Measurements from ENCODE around the gene ALG11.
"Not testable (repeated sequence)": the region's sequence is repeated elsewhere in the genome, so short reads cannot be mapped to it uniquely, and the experiment has no call there.

Gene ALG11

GRCh38 chr13:52005841-52006522 lies 6.2 kb upstream of the ALG11 start:
- no peak overlapping the region for H3K4me3 ChIP-seq (ENCODE audit: low read length)
- no peak for TF ChIP-seq ZNF274 (IDR thresholded peaks at IDR 0.05; ENCODE audit: low read depth, low read length)

- no peak overlapping the region for H3K4me3 ChIP-seq (ENCODE audit: low read length)
- no peak for TF ChIP-seq ZNF274 (IDR thresholded peaks at IDR 0.05; ENCODE audit: low read depth, low read length)
Observed at GRCh38 chr13:52006523-52007245, 5.5 kb upstream of the ALG11 start.

GRCh38 chr13:52009946-52010345 lies 2.3 kb upstream of the ALG11 start:
- H3K4me3 ChIP-seq (ENCODE audit: low read length): no peak overlapping the region
- no peak for TF ChIP-seq ZNF274 (IDR thresholded peaks at IDR 0.05; ENCODE audit: low read depth, low read length)

GRCh38 chr13:52010890-52011631 lies 1.1 kb upstream of the ALG11 start, which contains the start of gene ATP7B:
Gene ATP7B (minus strand): TSS chr13:52011450. CDS start chr13:52011337, 113 bp downstream.
- H3K4me3 ChIP-seq (ENCODE audit: low read length): peak within 1 kb of the TSS; percentile 89
- TF ChIP-seq ZNF274 (IDR thresholded peaks at IDR 0.05; ENCODE audit: low read depth, low read length): no peak

DNA sequence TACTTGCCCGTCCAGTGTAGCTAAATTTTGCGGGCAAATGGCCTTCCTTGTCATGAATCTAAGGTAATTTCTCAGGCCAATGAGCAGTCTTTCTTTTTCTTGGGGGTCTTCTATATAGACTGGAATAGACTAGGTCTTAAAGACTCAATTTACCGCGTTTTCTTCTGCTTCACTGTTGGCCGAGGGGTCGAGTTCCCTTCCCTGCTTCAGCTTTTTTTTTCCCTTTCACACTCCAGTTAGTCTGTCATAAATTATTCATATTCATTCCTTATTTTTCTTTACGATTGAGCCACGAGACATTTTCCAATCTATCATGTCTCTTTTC lies 276 bp downstream of the ALG11 start:
- no peak for TF ChIP-seq ZNF274 (IDR thresholded peaks at IDR 0.05; ENCODE audit: low read depth, low read length)
- H3K4me3 ChIP-seq (ENCODE audit: low read length): peak overlapping the region; percentile 89

- no peak for TF ChIP-seq ZNF274 (IDR thresholded peaks at IDR 0.05; ENCODE audit: low read depth, low read length)
- H3K4me3 ChIP-seq (ENCODE audit: low read length): no peak overlapping the region
Observed at GRCh38 chr13:52016296-52016695, 4.1 kb downstream of the ALG11 start.

GRCh38 chr13:52020191-52020590 lies 8.0 kb downstream of the ALG11 start:
- TF ChIP-seq ZNF274 (IDR thresholded peaks at IDR 0.05; ENCODE audit: low read depth, low read length): no peak
- H3K4me3 ChIP-seq (ENCODE audit: low read length): no peak overlapping the region

DNA sequence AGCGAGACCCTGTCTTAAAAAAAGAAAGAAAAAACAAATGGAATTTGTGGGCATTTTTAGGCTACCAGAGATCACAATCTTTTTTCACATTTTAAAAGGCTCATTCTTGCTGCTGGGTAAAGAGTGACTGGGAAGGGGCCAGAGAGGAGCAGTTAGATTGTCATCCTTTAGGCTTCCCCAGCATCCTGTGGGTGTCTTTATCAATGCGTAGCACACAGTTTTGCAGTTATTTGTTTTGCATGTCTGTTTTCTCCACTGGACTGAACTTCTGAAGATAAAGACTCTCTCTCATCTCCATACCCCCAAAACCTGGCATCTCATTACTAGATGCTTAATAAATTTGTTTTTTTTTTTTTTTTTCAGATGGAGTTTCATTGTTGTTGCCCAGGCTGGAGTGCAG lies 10.2 kb downstream of the ALG11 start:
- TF ChIP-seq ZNF274 (IDR thresholded peaks at IDR 0.05; ENCODE audit: low read depth, low read length): no peak
- no peak overlapping the region for H3K4me3 ChIP-seq (ENCODE audit: low read length)

- TF ChIP-seq ZNF274 (IDR thresholded peaks at IDR 0.05; ENCODE audit: low read depth, low read length): no peak
Observed at GRCh38 chr13:52024481-52024880, 12.3 kb downstream of the ALG11 start, which contains the start of gene UTP14C. Gene UTP14C (plus strand): TSS chr13:52024691. CDS start chr13:52028805, 4,114 bp downstream.

DNA sequence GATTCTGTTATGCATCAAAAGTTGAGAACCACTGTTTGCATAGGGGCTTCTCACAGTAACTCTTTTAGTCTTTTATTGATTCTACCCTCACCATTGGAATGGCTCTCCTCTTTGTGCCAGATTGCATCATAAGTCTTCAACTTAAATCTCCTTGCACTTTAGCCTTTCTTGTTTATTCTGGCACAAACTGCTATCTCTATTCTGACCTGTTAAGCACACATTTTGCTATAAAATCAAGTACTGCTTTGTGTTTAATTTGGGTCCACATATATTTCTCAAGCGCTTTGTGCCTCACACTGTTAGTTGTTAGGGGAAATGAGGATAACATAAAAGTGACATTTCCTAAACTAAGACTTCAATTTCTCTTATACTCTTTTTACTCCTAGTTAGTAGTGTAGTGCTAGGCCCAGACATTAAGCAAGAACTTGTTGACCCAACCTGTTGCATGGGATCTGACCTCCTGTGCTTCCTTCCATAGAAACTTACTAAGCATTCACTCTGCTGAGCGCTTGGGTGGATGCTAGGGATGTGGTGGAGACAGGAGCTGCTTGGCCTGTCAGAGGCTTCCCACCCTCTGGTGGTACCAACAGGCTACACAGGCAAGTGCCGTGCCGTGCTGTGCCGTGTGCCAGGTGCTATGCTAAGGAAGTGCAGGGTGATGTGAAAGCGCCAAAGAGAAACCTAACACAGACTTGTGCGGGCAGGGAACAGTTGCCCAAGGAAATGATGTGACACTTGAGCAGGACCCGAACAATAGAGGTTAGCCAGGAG lies 13.5 kb downstream of the ALG11 start:
- H3K4me3 ChIP-seq (ENCODE audit: low read length): no peak overlapping the region
- no peak for TF ChIP-seq ZNF274 (IDR thresholded peaks at IDR 0.05; ENCODE audit: low read depth, low read length)

More at GRCh38 chr13:52024481-52024880, 12.3 kb downstream of the ALG11 start, which contains the start of gene UTP14C:
- no peak within 1 kb of the TSS for H3K4me3 ChIP-seq (ENCODE audit: low read length)

GRCh38 chr13:52026246-52026626 lies 14.0 kb downstream of the ALG11 start:
- H3K4me3 ChIP-seq (ENCODE audit: low read length): no peak overlapping the region
- no peak for TF ChIP-seq ZNF274 (IDR thresholded peaks at IDR 0.05; ENCODE audit: low read depth, low read length)

DNA sequence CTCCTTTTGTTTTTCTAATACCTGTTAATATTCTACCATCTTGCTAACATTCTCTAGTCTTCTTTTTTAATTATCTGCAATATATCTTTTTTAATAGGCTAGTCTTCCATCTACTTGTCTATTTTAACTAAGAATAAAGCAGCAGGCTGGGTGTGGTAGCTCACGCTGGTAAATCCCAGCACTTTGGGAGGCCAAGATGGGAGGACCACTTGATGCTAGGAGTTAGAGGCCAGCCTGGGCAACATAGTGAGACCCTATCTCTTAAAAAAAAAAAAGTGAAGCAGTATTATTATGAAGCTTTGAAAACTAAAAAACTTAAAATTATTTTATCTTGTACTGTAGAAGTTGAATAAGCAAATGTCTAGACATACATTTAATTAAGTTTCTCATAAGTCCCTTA lies 15.6 kb downstream of the ALG11 start:
- no peak for TF ChIP-seq ZNF274 (IDR thresholded peaks at IDR 0.05; ENCODE audit: low read depth, low read length)
- H3K4me3 ChIP-seq (ENCODE audit: low read length): no peak overlapping the region

DNA sequence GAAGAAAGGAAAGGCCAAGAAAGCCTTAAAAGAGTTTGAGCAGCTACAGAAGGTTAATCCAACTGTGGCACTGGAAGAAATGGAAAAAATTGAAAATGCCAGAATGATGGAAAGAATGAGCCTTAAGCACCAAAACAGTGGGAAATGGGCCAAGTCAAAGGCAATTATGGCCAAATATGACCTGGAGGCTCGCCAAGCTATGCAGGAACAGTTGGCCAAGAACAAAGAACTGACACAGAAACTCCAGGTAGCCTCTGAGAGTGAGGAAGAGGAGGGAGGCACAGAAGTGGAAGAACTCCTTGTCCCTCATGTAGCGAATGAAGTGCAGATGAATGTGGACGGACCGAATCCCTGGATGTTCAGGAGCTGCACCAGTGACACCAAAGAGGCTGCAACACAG lies 17.4 kb downstream of the ALG11 start:
- H3K4me3 ChIP-seq (ENCODE audit: low read length): no peak overlapping the region
- TF ChIP-seq ZNF274 (IDR thresholded peaks at IDR 0.05; ENCODE audit: low read depth, low read length): no peak

DNA sequence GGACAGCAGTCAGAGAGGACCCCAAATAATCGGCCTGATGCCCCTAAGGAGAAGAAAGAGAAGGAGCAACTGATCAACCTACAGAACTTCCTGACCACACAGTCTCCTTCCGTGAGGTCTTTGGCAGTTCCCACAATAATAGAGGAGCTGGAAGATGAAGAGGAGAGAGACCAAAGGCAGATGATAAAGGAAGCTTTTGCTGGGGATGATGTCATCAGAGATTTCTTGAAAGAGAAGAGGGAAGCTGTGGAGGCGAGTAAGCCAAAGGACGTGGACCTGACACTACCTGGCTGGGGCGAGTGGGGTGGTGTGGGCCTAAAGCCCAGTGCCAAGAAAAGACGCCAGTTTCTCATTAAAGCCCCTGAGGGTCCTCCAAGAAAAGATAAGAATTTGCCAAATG lies 18.2 kb downstream of the ALG11 start:
- H3K4me3 ChIP-seq (ENCODE audit: low read length): not testable (repeated sequence)

All from GM08714 (cell line).